HG03520 (cell line): Measurements from ENCODE around the gene OR2T1.
"Not testable (repeated sequence)": the region's sequence is repeated elsewhere in the genome, so short reads cannot be mapped to it uniquely, and the experiment has no call there.

Source experiments
- ATAC-seq: cut with Tn5 transposase; IDR thresholded peaks from one replicate; pipeline ENCODE4 v1.9.1; 2021; ENCODE audit warnings: mild to moderate bottlenecking, moderate library complexity; ENCODE audit not compliant: unreplicated experiment

The OR2T1 gene

DNA sequence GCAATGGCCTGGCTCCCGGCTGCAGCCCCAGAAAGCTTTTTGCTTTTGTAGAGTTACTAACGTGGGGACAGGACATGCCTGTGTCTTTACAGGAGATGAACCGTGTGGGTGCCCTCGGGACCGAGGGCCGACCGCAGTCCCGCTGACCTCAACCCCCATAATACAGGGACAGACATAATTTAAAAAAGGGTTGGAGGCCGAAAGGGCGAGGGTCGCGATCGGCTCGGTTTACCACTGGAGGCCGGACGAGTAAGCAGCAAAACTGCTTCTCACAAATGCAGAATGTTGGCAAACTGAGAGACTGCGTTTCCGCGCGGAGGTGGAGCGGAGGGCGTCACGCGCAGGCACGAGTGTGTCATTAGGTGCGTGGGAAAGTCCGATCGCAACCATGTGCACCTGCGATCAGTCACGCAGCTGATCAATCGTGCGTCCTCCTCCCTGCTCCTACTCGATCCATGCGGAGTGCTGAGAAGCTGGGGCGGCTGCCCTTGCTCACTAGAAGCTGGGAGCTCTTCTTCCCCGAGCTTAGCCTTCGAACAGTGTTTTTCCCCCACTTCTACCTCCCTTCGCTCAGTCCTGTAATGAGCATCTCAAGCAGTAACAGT, 31.1 kb downstream of the OR2T1 start:
- not testable (repeated sequence) for ATAC-seq

DNA sequence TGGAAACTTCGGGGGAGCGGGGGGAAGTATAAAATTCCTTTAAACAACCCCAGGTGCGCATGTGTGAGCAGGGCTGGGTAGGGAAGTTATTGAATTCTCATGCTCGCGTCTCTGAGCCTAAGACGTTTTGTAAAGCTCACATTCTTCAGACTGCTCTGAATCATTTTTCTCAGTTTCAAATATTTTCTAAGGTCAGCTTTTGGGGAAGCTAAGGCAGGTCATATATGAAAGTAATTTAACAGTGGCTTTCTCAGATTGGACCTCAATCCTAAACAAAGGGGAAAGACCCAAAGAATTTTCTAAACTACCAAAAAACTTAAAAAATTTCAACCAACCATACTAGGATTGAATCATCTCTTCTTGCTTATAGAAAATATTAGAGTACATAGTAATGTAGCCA, 32.1 kb downstream of the OR2T1 start:
- ATAC-seq = not testable (repeated sequence)

DNA sequence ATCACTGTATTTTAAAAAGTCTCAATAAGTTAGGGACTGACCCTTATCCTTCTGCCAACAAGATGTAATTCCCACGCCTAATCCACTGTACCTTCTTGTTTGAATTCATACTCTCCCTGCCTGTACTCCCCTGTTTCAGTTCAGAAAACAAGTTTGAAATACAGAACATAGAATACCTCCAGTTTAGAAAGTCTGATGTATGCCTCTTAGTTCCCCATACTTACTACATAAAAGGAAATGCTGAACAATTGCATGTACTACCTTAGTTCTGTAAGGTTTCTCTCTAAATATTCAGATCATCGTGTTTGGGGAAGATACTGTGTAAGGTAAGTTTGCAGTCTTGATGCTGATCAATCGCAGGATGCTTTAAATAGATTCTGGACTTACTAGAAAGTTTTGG, 33.5 kb downstream of the OR2T1 start:
- ATAC-seq = peak; percentile 65

DNA sequence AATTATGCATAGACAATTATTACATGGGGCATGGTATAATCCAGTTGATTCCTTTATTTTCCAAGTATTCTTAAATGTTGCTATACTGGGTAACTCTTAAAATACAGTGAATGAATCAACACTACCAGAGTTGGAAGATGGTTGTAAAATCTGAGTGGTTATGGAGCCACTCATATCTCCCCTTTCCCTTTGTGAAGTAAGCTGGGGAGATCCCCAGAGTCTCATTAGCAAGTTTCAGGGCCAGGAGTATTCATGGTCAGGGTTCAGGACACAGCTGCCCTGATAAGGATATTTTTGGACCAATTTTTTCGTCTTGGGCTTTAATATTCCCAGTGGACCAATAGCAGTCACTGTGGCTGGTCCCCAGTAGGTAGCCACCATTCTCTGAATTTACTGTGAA, 35.8 kb downstream of the OR2T1 start:
- not testable (repeated sequence) for ATAC-seq

DNA sequence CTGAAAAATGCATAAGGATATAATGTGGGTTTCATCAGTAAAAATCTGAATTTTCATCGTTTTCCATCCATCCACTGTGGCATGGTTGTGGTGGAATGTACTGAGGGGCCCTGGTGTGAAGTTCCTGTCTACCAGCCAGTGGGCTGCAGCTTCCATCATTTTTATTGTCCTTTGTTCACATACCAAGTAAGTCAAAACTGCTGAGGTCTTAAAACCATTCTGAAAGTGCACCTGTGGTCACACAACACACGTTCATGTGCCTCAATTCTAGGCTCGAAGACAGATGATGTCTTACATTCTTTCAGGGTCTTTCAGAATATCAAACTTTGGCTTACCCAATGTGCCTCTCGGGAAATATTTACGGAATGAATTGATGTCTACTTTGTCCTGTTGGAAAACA, 36.4 kb downstream of the OR2T1 start:
- not testable (repeated sequence) for ATAC-seq

DNA sequence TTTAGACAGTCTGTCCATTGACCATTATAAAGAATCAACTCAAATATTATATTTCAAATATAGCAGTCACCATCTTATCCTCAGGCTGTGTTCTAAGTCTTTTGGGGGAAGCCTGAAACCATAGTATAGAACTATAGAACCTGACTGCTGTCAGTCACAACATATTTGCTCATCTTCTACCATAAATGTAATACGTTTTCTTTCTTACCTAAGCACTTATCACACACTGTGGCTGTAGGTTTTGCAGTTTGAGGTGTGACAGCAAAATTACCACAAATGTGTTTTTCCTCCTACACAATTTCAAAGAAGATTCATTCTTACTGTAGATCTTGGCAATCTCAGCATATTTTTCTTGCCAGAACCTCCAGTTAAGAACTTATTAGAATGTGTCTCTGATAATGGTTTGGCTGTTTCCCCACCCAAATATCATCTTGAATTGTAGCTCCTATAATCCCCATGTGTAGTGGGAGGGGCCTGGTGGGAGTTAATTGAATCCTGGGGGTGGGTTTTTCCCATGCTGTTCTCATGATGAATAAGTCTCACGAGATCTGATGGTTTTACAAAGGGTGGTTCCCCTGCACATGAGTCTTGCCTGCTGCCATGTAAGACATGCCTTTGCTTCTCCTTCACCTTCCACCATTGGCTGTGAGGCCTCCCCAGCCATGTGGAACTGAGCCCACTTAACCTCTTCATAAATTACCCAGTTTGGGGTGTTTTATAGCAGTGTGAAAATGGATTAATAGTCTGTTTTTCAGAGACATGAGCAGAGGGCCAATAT, 39.8 kb downstream of the OR2T1 start:
- ATAC-seq = not testable (repeated sequence)

DNA sequence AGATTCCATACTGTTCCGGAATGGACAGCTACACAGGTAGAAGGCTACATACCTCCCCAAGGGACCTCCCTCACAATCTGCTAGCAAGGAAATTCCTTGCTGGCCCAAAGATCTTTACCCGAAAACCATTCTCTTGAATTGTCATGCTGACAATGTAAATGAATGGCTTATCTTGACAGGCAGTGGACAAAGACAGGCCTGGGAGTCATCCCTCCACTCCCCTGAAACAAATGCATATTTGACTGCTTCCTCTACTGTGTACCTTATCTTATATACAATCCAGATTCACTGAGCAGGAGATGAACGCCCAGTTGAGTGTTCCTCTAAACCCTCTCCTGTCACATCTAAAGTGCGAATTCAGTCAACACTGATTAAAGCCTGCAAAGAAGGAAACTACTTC, 41.8 kb downstream of the OR2T1 start:
- not testable (repeated sequence) for ATAC-seq

DNA sequence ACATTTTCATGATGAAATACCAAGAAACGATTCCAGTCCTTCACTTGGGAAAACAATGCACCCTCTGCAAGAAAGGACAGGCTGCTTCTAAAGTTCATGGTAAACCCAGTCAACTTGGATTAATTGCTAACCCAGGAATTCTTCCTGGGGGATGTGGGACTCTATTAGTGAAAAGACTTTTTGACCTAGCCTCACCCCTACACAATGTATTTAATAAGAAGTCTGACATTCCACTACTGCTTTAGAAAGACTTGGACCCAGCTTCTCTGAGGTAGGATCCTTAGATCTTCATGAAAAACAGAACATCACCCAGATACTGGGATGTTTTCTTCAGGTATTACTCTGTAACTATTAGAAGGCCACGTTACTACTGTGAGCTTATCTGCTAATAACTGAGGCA, 42.6 kb downstream of the OR2T1 start, which contains the start of gene OR2T2:
Gene OR2T2 (plus strand): TSS at position 239 of the 400 bp plus-strand sequence. CDS start 7,161 bp downstream, outside the sequence.
- not testable (repeated sequence) for ATAC-seq

DNA sequence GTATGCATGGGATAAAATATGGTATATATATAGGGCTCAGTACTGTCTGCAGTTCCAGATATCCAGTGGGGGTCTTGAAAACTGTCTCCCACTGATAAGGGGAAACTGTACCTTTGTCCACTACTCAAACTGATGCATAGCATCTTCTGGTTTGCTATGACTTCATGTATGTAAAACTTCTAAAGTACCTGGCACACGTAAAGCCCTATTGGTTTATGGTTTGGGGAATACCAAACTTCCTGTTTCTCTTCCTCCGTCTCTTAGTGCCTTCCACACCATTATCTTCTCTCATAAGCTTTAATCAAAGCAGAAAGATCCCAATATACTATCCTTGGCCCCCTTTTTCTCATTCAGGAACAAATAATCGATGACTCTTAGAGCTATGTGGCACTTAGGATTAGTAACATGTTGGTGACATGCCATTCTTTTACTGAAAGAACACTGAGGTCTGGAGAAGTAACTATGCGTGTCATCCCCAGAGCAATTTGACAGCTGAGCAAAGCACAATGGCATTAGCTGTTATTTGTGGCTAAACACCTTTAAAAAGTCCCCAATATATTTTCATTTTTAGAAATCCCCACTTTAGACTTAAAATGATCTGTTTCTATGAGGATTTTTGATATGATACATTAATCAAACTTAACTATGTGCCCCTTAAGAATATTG, 45.7 kb downstream of the OR2T1 start:
- peak; percentile 54 for ATAC-seq

DNA sequence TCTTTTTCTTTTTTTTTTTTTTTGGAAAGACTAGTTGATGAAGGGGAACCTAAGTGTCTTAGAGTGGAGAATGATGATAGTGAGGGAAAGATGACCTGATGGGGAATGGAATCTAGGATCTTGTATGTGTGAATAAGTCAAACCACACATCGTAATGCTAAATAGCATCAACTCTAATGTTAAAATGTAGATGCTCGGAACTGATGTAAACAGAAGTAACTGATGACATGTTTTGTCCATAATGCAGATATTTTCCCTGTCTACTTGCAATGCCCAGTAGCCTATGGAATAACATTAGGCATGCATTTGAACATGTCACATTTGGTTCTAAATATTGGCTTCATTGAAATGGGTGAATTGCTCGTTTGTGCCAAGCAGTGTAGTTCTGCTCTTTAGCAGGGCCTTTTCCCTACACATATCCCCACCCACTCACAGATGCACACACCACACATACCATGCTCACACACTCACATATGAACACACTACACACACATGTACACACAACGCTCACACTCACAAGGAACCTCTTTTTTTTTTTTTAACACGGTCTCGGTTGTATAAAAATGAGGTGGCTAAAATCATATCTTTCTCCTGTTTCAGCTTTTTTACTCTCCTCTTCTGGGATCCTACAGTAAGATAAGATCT, 47.1 kb downstream of the OR2T1 start:
- not testable (repeated sequence) for ATAC-seq

DNA sequence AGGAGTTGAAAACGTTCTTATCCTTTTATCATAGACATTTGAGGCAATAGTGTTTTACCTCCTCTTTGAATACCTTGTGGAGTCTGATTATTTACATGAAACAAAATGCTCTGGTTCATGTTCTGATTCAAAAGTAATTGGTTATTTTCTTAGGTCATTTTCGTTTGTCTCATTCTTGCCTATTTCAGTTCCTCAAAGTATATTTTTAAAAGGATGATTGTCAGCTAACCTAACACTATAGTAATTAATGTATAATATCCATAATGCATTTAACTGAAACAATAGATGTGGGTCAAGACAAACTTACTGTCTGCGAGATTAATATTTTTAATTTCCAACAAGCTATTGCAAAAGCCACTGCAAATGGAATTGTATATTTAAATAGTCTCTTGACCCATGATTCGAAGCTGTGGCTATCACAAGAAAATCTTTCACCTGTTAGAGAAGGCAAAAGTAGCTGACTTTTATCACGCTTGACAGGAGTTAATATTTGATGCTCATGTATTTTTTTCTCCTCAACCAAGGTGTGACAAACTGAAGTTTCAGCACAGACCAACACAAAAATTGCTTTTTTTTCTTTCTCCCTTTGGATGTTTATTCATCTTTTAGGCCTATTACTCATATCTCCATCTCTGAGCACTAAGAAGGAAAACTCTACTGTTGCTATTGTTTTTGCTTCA, 47.8 kb downstream of the OR2T1 start:
- peak; percentile 50 for ATAC-seq

DNA sequence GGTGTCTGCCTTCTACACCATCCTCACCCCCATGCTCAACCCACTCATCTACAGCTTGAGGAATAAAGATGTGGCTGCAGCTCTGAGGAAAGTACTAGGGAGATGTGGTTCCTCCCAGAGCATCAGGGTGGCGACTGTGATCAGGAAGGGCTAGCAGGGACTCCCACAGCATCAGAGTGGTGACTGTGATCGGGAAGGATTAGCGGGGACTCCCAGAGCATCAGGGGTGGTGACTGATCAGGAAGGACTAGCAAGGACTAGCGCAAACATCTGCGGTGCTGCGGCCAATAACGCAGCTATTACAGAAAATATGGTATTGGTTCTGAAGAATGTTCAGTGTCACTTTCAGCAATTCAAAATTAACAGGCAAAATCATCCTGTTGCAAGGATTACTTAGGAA, 50.8 kb downstream of the OR2T1 start:
- not testable (repeated sequence) for ATAC-seq

DNA sequence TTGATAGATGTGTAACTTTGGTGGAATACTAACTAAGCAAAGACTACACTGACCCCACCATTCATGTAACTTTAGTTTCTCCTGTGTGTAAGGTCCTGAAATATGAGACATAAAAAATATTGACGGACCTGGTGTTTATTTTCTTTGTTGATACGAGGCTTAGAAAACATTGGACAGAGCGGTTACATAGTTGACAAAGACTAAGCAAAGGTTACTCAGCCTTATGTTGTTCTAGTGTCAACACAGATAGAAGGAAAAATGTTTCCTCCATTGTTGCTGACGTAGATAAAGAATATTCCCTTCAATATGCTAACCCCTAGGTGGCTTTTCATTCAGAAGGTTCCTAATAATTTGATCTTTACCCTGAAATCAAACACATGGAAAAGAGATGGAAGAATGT, 52.2 kb downstream of the OR2T1 start:
- not testable (repeated sequence) for ATAC-seq

DNA sequence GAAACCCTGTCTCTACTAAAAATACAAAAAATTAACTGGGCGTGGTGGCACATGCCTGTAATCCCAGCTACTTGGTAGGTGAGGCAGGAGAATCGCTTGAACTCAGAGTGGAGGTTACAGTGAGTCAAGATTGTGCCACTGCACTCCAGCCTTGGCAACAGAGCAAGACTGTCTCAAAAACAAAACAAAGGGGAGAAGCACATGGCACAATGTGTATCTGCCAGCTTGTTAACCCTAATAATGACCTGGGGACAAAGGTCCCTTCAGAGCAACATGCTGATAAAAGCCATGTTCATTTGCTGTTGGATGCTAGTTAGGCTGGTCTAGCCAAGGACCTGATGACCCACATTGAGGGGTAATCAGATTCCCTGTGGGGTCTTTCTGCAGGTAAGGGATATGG, 53.8 kb downstream of the OR2T1 start:
- not testable (repeated sequence) for ATAC-seq
